GM19468 (cell line): ENCODE data around the gene ICAM1.
A peak's percentile ranks its signal among the peaks of the same experiment; 100 is the strongest.

ENCODE experiments used
- ATAC-seq: cut with Tn5 transposase; IDR thresholded peaks from one replicate; pipeline ENCODE4 v1.9.1; 2021; ENCODE audit warnings: mild to moderate bottlenecking, moderate library complexity, moderate number of reproducible peaks; ENCODE audit not compliant: unreplicated experiment; ENCODE audit errors: extremely low read depth

The ICAM1 gene

DNA sequence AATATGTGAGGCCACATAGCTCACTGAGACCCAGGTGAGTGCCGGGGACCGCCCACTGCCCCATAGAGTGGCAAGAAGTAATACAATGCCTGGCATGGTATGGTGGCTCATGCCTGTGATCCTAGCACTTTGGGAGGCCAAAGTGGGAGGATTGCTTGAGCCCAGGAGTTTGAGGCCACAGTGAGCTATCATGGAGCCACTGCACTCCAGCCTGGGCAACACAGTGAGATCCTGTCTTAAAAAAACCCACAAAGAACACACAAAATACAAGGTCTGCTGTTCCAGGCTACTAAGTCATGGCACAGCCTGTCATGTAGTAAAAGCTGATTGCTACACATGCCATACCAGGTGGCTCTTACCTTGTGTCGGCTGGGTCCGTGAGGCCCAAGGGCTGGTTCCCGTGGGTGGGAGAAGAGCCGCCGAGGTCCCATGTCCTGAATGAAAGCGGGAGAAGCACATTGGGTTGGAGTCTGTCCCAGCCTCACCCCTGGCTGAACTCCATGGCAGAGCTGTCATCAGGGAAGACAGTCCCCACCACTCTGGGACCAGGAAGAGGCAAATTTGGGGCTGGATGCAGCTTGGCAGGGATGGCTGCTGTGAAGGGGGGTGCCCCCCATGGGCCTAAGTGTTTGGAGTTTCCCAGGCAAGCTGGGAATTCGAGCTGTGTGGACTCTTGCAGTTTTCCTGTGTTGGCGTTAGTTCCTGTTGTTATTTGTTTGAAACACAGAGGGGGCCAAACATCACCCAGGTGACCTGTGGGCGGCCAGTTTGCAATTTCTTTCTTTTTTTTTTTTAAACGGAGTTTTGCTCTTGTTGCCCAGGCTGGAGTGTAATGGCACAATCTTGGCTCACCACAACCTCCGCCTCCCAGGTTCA, 48.1 kb downstream of the ICAM1 start:
- ATAC-seq: no peak

- no peak for ATAC-seq
Measured at GRCh38 chr19:10320602-10321416, 49.9 kb downstream of the ICAM1 start.

DNA sequence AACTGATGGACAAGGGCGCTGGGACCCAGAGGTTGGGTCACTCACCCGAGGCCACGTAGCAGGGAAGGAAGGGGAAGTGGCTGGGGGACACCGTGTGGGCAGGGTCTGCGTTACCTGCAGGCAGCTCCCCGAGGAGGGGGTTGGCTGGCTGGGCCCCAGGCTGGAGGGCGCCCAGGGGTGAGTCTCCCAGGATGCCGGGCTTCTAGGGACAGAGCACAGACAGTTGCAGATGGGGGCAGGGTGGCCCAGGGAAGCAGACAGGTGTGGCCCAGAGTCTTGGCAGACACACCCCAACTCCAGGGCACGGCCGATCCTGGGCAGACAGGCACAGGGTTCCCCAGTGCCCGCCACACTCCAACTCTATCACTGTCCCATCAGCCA, 50.5 kb downstream of the ICAM1 start:
- no peak for ATAC-seq

GRCh38 chr19:10321874-10322835, 51.2 kb downstream of the ICAM1 start:
- ATAC-seq: no peak

DNA sequence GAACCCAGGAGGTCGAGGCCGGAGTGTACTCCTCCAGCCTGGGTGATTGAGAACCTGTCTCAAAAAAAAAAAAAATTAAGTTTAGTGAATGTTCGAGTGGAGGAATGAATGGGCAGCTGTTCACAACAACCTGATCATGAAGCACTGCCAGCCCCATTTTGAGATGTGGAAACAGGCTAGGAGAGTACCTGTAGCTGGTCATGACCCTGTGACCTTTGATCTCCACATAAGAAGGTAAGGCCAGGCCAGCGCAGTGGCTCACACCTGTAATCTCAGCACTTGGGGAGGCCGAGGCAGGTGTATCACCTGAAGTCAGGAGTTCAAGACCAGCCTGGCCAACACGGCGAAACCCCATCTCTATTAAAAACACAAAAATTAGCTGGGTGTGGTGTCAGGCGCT, 54.8 kb downstream of the ICAM1 start:
- ATAC-seq: no peak

DNA sequence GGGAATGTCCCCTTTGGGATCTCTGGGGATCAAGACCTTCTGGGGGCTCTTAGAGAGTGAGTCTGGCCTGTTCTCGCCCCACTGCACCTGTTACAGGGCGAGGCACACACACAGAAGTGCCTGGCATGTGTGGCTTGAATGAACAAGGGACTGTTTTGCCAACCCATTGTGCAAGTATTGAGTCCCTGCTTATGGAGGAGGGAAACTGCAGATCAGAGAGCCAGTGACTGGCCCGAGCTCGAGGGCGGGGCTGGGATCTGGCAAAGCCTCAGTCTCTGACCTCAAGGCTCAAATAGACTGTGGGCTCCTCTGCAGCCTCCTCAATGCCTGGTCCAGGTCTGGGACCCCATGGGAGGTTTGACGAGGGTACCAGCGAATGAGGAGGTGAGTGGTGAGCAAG, 56.9 kb downstream of the ICAM1 start:
- no peak for ATAC-seq

DNA sequence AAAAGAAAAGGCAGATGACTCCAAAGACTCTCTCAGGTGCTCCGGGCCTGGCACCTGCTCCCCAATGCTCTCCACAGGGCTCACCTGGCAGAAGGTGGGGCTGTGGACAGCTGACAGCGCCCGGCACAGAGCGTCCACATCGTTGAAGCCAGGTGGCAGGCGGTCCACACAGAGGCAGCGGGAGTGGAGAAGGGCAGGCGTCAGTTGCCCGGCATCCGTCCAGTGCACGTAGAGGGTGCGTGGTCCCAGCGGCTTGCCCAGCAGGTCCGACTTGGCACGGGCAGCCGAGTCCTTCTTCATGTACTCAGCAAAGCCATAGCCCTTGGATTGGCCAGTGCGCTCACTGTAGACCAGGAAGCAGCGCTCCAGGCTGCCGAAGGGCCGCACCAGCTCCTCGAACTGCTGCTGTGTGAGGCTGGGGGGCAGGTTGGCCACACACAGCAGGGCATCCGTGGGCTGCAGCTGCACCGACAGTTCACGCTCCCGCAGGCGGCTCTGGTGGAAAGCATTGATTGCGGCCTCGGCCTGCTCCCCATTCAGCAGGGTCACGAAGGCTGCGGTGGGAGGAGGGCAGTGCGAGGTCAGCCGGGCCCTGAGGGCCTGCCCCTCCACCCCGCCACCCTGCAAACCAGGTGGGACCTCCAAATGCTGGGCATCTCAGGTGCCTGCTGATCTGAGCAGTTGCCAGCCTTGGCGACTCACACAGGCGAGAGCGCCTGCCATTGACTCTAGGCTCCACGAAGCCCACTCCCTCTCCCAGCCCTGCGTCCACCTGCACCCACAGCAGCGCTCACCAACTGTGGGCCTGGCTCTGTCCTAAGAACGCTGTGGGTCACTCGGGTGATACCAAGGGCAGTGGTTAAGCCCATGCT, 57.9 kb downstream of the ICAM1 start:
- ATAC-seq: no peak

DNA sequence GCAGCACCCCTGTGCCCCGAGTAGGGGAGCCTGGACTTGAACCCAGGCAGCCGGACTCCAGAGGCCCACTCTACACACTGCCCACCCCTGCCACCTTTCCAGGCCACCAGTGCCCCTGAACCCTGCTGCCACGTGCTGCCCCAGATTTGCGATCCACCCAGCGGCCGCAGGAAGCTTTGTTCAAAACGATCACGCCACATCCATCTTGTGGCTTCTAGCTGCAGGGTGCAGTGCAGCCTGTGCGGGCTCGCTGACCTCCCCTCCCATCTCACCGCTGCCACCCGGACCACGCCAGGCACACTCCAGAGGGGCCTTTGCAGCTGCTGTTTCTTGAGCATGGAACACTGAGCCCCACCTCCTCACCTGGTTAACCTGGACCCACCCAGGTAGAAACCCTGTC, 58.6 kb downstream of the ICAM1 start:
- ATAC-seq: no peak

GRCh38 chr19:10332158-10332964, 61.4 kb downstream of the ICAM1 start:
- ATAC-seq: no peak

DNA sequence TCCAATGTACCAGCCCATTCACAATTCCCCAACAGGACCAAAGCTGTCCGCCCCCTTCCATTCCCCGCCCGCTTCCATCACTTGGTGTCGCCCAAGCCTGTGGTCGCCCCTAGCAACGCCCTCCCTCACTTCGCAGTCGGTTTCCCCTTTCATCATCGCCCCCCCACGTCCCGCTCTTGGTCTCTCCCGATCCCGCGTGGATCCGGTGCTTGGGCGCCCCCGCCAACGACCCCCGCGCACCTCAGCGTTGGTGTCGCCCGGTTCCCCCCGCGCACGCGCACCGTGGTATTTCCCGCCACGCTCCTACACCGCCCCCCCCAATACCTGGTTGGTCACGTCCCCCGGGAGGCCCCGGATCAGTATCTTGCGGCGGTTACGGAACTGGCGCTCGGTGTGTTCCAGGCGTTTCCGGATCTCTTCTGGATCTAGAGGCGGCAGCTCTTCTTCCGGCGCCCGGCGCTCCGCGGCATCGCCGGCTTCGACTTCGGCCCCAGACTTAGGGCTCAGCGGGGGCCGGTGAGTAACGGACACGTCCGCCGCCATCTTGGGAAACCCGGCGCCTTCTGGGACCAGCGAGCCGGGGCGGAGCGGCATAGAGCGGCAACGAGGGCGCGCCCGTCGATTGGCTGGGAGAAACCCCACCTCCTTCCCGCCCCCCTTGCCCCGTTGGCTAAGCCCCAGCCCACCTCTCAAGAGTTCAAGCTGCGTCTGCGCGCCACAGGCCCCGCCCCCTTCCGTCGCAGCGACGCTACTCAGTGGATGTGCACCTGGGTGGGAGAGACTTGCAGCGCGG, 62.2 kb downstream of the ICAM1 start, which contains the start of gene RAVER1:
RAVER1 (minus strand) TSS at position 565 of the 793 bp plus-strand sequence; CDS start at position 543, 22 bp downstream.
- ATAC-seq: peak; percentile 41

- ATAC-seq: no peak
Measured at GRCh38 chr19:10333758-10334587, 63.1 kb downstream of the ICAM1 start.

GRCh38 chr19:10334588-10335351, 63.9 kb downstream of the ICAM1 start:
- ATAC-seq: no peak

DNA sequence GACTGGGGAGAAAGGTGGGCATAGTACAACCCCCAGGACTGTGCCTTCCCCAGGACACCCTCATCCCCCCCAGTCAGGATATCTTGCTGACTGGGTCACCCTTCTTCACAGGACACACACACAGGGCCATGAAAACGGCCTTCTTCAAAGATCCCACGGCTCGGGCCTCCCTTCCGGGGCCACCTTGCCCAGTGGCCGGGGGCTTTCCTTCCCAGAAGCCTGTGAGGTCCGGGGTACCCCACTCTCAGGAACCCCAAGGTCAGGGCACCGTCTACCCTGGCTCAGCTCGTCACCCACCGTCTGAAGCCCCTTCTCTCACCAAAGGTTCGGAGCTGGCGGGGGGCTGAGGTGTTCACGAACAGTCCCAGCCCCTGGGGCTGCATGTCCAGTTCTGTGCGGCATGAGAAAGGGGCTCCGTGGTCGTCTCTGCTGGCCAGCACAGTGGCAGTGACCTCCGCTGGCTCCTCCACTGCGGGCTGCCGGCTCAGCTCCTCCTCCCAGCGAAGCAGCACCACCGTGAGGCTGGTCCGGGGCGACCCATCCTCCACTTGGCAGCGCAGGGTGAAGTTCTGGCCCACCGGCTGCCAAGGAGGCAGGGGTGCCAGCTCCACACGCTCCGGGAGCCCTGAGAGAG, 64.5 kb downstream of the ICAM1 start:
- no peak for ATAC-seq
